Measurements from ENCODE around the gene MVK. TPM values are rescaled to one million over a fixed set of nuclear protein-coding genes. Genes with fewer than 3 reads are reported as not detected.

MVK gene
- total and polyA plus RNA-seq, 8 donors: 1.2 to 22.8 (median 13.8) TPM

DNA sequence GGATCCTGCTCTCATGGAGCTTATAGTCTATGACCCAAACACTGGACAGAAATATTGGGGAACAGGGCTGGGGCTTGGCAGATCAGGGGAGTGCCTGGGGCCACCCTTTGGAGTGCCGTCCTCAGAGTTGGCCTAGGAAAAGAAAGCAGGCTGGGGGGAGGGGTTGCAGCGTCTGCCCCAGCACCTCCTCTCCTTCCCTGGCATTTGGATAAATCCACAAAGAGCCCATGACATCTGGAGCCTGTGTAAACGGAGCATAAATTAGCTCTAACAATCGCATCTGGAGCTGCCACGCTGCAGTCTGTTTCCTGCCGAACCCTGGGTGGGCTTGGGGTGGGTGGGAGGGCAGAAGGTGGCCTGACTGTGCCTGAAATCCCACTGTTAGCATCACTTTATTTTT, 63.8 kb downstream of the MVK start:
- Histone ChIP-seq H3K4me3 (no peak overlapping the region), H3K4me1 (no peaks in the 10 kb centered on the region), H3K9me3 (no peaks in the 10 kb centered on the region), H3K27ac (no peak overlapping the region), H3K27me3 (peaks cover 0 to 35% (median 5%) of the 10 kb centered on the region in 3 donors), H3K36me3 (no peaks in the 10 kb centered on the region)
- TF ChIP-seq, protein P1, sequence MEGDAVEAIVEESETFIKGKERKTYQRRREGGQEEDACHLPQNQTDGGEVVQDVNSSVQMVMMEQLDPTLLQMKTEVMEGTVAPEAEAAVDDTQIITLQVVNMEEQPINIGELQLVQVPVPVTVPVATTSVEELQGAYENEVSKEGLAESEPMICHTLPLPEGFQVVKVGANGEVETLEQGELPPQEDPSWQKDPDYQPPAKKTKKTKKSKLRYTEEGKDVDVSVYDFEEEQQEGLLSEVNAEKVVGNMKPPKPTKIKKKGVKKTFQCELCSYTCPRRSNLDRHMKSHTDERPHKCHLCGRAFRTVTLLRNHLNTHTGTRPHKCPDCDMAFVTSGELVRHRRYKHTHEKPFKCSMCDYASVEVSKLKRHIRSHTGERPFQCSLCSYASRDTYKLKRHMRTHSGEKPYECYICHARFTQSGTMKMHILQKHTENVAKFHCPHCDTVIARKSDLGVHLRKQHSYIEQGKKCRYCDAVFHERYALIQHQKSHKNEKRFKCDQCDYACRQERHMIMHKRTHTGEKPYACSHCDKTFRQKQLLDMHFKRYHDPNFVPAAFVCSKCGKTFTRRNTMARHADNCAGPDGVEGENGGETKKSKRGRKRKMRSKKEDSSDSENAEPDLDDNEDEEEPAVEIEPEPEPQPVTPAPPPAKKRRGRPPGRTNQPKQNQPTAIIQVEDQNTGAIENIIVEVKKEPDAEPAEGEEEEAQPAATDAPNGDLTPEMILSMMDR (IDR thresholded peaks at IDR 0.05): no peak
- no peak for TF ChIP-seq EP300 (IDR thresholded peaks at IDR 0.05)
- no peak for TF ChIP-seq POLR2AphosphoS5 (IDR thresholded peaks at IDR 0.05)
- TF ChIP-seq POLR2A (IDR thresholded peaks at IDR 0.05): no peak
- 3 to 22% (median 6%) methylated on average over 6 of the region's 6 CpGs for WGBS, 5 donors
- peak in 1 of 2 donors; percentile 27 for DNase-seq
- intact Hi-C loops (cut with DNase I; ENCODE audit: low total_unique reads): no loop called here

DNA sequence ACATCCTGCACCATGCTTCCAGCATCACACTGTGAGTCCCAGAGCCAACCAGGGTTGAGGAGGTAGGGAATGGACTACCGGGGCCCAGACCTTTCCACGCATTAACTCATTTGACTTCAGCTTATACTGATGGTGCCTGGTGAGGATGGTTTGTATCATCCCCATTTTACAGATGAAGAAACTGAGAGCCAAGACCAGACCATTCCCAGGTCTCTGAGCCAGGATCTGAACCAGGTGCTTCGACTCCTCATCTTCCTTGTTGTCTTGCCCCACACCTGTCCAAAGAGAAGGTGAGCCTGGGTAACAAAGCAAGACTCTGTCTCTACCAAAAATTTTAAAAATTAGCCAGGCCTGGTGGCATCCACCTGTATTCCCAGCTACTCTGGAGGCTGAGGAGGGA, 64.4 kb downstream of the MVK start:
- H3K36me3 ChIP-seq: no peaks in the 10 kb centered on the region
- no peaks in the 10 kb centered on the region for H3K9me3 ChIP-seq
- H3K4me3 ChIP-seq: no peak overlapping the region
- 66 to 79% (median 68%) methylated on average over 3 of the region's 3 CpGs for WGBS, 5 donors
- TF ChIP-seq EP300 (IDR thresholded peaks at IDR 0.05): no peak
- TF ChIP-seq, protein P1 (IDR thresholded peaks at IDR 0.05): no peak
- TF ChIP-seq POLR2AphosphoS5 (IDR thresholded peaks at IDR 0.05): no peak
- TF ChIP-seq POLR2A (IDR thresholded peaks at IDR 0.05): no peak
- H3K27ac ChIP-seq: no peak overlapping the region
- intact Hi-C loops (cut with DNase I; ENCODE audit: low total_unique reads): no loop called here
- H3K27me3 ChIP-seq: peaks cover 0 to 33% (median 5%) of the 10 kb centered on the region in 3 donors
- no peak for DNase-seq
- H3K4me1 ChIP-seq: no peaks in the 10 kb centered on the region

DNA sequence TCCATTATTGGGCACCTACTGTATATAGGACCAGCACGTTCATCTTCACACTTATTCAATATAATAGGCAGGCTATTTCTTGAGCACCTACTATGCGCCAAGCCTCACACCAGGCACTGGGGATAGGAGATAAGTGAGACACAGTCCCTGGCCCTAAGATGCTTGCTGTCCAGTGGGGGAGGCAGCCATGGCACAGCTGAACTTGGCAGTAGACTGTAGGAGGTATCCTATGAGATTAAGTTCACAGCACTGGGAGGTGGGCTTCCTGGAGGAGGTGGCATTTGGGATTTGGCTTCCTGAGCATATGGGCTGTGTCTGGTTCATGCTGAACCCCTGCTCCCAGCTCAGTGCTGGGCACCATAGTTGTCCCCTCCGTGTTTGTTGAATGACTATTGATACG, 65.1 kb downstream of the MVK start:
- intact Hi-C loops (cut with DNase I; ENCODE audit: low total_unique reads): no loop called here
- no peaks in the 10 kb centered on the region for H3K36me3 ChIP-seq
- WGBS, 5 donors: 77 to 87% (median 82%) methylated on average over 4 of the region's 4 CpGs
- H3K9me3 ChIP-seq: no peaks in the 10 kb centered on the region
- no peak for DNase-seq
- peaks cover 0 to 31% (median 5%) of the 10 kb centered on the region in 3 donors for H3K27me3 ChIP-seq
- no peak for TF ChIP-seq EP300 (IDR thresholded peaks at IDR 0.05)
- no peak for TF ChIP-seq POLR2A (IDR thresholded peaks at IDR 0.05)
- no peak for TF ChIP-seq POLR2AphosphoS5 (IDR thresholded peaks at IDR 0.05)
- TF ChIP-seq, protein P1 (IDR thresholded peaks at IDR 0.05): no peak
- H3K27ac ChIP-seq: no peak overlapping the region
- H3K4me3 ChIP-seq: no peak overlapping the region
- H3K4me1 ChIP-seq: no peaks in the 10 kb centered on the region

DNA sequence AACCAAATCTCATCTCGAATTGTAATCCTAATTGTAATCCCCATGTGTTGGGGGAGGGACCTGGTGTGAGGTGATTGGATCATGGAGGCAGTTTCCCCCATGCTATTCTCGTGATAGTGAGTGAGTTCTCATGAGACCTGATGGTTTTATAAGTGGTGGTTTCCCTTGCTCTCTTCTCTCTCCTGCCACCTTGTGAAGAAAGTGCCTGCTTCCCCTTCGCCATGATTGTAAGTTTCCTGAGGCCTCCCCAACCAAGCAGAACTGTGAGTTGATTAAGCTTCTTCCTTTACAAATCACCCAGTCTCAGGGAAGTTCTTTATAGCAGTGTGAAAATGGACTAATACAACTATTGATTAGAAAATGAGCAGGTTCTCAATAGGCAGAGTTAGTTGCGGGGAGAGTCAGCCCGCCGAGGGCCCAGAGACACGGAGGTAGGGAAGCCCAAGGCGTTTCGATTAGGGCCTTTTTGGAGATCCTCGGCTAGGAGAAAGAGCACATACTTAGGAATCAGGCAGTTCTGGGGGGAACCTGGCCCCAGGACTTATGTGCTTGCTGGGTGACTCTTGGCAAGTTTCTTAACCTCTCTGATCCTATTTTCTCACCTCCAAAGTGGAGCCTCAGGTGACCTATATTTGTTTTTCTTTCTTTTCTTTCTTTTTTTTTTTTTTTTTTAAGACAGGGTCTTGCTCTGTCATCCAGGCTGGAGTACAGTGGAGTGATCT, 65.7 kb downstream of the MVK start:
- intact Hi-C loops (cut with DNase I; ENCODE audit: low total_unique reads): no loop called here
- Histone ChIP-seq H3K36me3 (no peaks in the 10 kb centered on the region), H3K4me1 (no peaks in the 10 kb centered on the region), H3K27me3 (peaks cover 0 to 33% (median 5%) of the 10 kb centered on the region in 3 donors), H3K4me3 (no peak overlapping the region), H3K27ac (no peak overlapping the region), H3K9me3 (no peaks in the 10 kb centered on the region)
- DNase-seq: no peak
- 72 to 86% (median 80%) methylated on average over 10 of the region's 10 CpGs for WGBS, 5 donors
- TF ChIP-seq POLR2A (IDR thresholded peaks at IDR 0.05) (no peak), POLR2AphosphoS5 (IDR thresholded peaks at IDR 0.05) (no peak), EP300 (IDR thresholded peaks at IDR 0.05) (no peak)
- TF ChIP-seq, protein P1 (IDR thresholded peaks at IDR 0.05): no peak

Data from stomach (tissue), 9 donors.